Measurements from ENCODE around the gene TFCP2.

TFCP2 gene

DNA sequence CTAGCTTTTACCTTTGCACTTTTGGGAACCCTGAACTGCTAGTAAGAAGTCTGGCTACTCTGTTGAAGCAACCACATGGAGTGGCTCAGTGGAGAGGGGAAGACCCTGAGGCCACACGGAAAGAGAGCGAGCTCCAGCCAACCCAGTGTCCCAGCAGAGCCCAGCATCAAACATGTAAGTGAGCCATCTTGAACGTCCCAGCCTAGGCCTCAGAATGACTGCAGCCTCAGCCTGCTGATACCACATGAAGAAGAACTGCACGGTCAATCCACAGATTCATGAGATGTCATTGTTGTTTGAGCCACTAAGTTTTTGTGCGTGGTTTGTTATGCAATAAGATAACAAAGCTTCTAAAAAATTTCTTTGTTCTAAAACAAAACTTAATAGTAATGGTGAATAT, 40.2 kb downstream of the TFCP2 start:
- DNase-seq (ENCODE audit: insufficient read length) (no peak), FAIRE-seq (no peak)
- TF ChIP-seq TAF1 (IDR thresholded peaks at IDR 0.05; ENCODE audit: borderline replicate concordance, low read depth, low read length) (no peak), POLR2AphosphoS5 (IDR thresholded peaks at IDR 0.05; ENCODE audit: low read depth, low read length) (no peak), POLR2A (IDR thresholded peaks at IDR 0.05; ENCODE audit: low read depth, low read length) (no peak)

DNA sequence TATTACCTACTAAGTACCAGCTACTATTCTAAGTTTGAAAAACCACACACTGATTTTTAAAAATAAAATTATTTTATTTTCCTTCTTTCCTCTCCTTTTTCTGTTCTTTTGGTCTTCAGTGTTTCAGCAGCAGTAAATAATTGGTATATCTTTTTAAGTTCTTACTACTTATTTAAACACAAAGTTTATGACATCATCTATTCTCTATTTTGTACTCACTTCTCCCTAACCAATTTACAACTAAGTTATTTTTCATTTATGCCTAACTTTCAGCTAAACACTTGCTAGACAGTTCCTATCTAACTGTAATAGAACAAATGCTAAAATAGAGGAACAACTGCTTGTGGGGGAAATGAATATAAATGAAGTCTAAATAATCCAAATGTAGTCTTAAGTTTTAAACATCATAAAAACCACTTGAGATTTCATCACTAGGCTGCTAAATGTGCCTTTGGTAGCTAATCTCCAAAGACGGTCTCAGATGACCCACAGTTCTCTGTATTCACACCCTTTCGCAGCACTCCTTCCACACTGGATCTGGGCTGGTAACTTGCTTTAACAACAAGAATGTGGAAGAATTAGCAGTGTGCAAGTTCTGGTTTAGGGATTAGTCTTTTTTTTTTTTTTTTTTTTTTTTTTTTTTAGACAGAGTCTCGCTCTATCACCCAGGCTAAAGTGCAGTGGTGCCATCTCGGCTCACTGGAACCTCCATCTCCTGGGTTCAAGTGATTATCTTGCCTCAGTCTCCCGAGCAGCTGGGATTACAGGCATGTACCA, 41.0 kb downstream of the TFCP2 start:
- no peak for FAIRE-seq
- TF ChIP-seq POLR2A (IDR thresholded peaks at IDR 0.05; ENCODE audit: low read depth, low read length), result no peak
- no peak for DNase-seq (ENCODE audit: insufficient read length)

- FAIRE-seq (no peak), DNase-seq (ENCODE audit: insufficient read length) (no peak)
- TF ChIP-seq TAF1 (IDR thresholded peaks at IDR 0.05; ENCODE audit: borderline replicate concordance, low read depth, low read length) (no peak), POLR2A (IDR thresholded peaks at IDR 0.05; ENCODE audit: low read depth, low read length) (no peak), POLR2AphosphoS5 (IDR thresholded peaks at IDR 0.05; ENCODE audit: low read depth, low read length) (no peak)
Measured at GRCh38 chr12:51128919-51129318, 44.0 kb downstream of the TFCP2 start.

- FAIRE-seq (no peak), DNase-seq (ENCODE audit: insufficient read length) (no peak)
- TF ChIP-seq POLR2A (IDR thresholded peaks at IDR 0.05; ENCODE audit: low read depth, low read length), result no peak
- TF ChIP-seq TAF1 (IDR thresholded peaks at IDR 0.05; ENCODE audit: borderline replicate concordance, low read depth, low read length), result no peak
- no peak for TF ChIP-seq POLR2AphosphoS5 (IDR thresholded peaks at IDR 0.05; ENCODE audit: low read depth, low read length)
Measured at GRCh38 chr12:51127050-51127729, 45.7 kb downstream of the TFCP2 start.

DNA sequence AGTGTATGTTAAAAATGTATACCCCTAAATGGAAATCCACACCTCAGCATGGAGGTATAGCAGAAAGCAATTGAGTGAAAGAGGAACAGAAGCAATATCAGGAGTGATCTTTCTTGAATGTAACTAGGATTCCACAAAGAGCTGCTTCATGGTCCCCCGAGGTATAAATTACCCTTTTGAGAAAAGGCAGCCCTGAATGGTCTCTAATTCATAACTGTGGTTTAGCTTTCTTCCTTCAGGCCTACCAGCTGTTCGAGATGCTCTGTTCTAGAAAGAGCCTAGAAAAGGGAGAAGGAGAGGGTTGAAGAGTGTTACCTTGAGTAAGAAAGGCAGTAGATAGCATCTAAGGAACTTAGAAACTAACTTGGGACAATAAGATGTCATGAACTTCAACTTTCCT, 46.6 kb downstream of the TFCP2 start:
- no peak for DNase-seq (ENCODE audit: insufficient read length)
- no peak for FAIRE-seq
- TF ChIP-seq POLR2AphosphoS5 (IDR thresholded peaks at IDR 0.05; ENCODE audit: low read depth, low read length), result no peak
- no peak for TF ChIP-seq POLR2A (IDR thresholded peaks at IDR 0.05; ENCODE audit: low read depth, low read length)
- no peak for TF ChIP-seq TAF1 (IDR thresholded peaks at IDR 0.05; ENCODE audit: borderline replicate concordance, low read depth, low read length)

DNA sequence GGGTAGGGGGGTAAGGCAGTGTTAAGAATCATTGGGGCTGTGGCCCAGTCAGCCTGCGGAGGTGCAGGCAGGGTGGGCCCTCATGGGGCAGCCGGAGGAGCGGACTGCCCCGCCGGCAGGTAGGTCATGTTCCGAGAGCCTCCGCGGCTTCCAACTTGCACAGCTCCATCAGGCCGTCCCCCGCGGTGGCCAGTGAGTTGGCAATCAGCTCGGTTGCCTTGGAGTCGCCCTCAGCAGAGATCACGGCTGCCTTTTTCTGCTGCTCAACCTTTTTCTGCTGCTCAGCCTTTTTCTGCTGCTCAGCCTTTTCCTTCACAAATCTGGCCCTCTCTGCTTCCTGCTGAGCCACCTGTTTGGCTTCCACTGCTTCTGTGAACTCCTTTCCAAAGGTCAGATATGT, 48.4 kb downstream of the TFCP2 start:
- no peak for FAIRE-seq
- no peak for DNase-seq (ENCODE audit: insufficient read length)
- no peak for TF ChIP-seq POLR2A (IDR thresholded peaks at IDR 0.05; ENCODE audit: low read depth, low read length)
- TF ChIP-seq POLR2AphosphoS5 (IDR thresholded peaks at IDR 0.05; ENCODE audit: low read depth, low read length), result no peak
- TF ChIP-seq TAF1 (IDR thresholded peaks at IDR 0.05; ENCODE audit: borderline replicate concordance, low read depth, low read length), result no peak

DNA sequence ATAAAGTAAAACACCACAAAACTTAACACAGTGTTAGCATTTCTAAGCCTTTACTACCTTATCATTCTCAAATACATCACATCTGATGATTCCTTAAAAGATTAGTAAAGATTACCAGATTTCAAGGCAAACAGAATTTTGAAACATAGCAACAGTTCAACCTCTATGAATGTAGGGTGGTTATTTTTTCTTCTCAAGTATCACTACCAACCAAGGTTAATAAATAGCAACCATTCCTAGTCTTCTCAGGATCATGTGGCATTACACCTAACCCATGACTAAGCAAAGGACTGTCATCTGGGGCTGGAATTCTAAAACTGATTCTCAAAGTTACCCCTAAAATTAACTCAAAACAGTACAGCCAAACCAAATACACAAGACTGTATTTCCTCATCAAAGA, 50.1 kb downstream of the TFCP2 start:
- no peak for DNase-seq (ENCODE audit: insufficient read length)
- FAIRE-seq, result no peak
- no peak for TF ChIP-seq POLR2A (IDR thresholded peaks at IDR 0.05; ENCODE audit: low read depth, low read length)
- TF ChIP-seq POLR2AphosphoS5 (IDR thresholded peaks at IDR 0.05; ENCODE audit: low read depth, low read length), result no peak
- no peak for TF ChIP-seq TAF1 (IDR thresholded peaks at IDR 0.05; ENCODE audit: borderline replicate concordance, low read depth, low read length)

- DNase-seq (ENCODE audit: insufficient read length), result no peak
- TF ChIP-seq POLR2AphosphoS5 (IDR thresholded peaks at IDR 0.05; ENCODE audit: low read depth, low read length) (no peak), POLR2A (IDR thresholded peaks at IDR 0.05; ENCODE audit: low read depth, low read length) (no peak), TAF1 (IDR thresholded peaks at IDR 0.05; ENCODE audit: borderline replicate concordance, low read depth, low read length) (no peak)
- no peak for FAIRE-seq
Measured at GRCh38 chr12:51118706-51119105, 54.2 kb downstream of the TFCP2 start.

DNA sequence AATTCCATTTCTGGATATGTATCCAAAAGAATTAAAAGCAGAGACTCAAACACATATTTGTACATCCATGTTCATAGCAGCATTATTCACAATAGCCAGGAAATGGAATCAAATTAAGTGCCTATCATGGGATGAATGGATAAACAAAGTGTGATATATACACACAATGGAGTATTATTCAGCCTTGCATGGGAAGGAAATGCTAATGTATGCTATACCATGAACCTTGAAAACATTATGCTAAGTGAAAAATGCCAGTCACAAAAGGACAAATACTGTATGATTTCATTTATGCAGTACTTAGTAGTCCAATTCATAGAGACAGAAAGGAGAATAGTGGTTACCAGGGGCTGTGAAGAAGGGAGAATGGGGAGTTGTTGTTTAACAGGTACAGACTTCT, 57.4 kb downstream of the TFCP2 start:
- no peak for FAIRE-seq
- no peak for DNase-seq (ENCODE audit: insufficient read length)
- TF ChIP-seq TAF1 (IDR thresholded peaks at IDR 0.05; ENCODE audit: borderline replicate concordance, low read depth, low read length), result no peak
- no peak for TF ChIP-seq POLR2A (IDR thresholded peaks at IDR 0.05; ENCODE audit: low read depth, low read length)
- no peak for TF ChIP-seq POLR2AphosphoS5 (IDR thresholded peaks at IDR 0.05; ENCODE audit: low read depth, low read length)

GRCh38 chr12:51108136-51108535, 64.8 kb downstream of the TFCP2 start:
- DNase-seq (ENCODE audit: insufficient read length) (no peak), FAIRE-seq (no peak)
- TF ChIP-seq POLR2A (IDR thresholded peaks at IDR 0.05; ENCODE audit: low read depth, low read length) (no peak), POLR2AphosphoS5 (IDR thresholded peaks at IDR 0.05; ENCODE audit: low read depth, low read length) (no peak), TAF1 (IDR thresholded peaks at IDR 0.05; ENCODE audit: borderline replicate concordance, low read depth, low read length) (no peak)

GRCh38 chr12:51103977-51104376, 69.0 kb downstream of the TFCP2 start:
- DNase-seq (ENCODE audit: insufficient read length) (no peak), FAIRE-seq (no peak)
- TF ChIP-seq POLR2AphosphoS5 (IDR thresholded peaks at IDR 0.05; ENCODE audit: low read depth, low read length), result no peak
- no peak for TF ChIP-seq POLR2A (IDR thresholded peaks at IDR 0.05; ENCODE audit: low read depth, low read length)
- TF ChIP-seq TAF1 (IDR thresholded peaks at IDR 0.05; ENCODE audit: borderline replicate concordance, low read depth, low read length), result no peak

DNA sequence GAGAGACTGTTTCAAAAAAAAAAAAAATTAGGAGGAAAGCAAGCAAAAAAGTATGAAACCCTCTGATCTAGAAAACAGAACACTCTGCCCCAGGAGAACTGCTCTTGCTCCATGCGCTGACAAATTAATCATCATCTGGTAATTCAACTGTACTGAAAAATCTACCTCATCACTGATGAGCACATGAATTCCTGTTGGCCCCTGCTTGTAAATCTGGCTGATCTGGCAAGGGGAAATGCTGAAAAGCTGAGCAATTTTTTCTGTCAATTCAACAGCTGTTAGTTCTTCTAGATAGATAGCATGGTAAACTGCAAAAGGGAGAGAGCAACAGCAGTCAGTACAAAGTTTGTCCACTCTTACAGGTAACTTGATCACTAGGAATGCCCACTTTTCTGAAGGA, 74.3 kb downstream of the TFCP2 start:
- FAIRE-seq, result no peak
- no peak for DNase-seq (ENCODE audit: insufficient read length)
- TF ChIP-seq POLR2A (IDR thresholded peaks at IDR 0.05; ENCODE audit: low read depth, low read length) (no peak), TAF1 (IDR thresholded peaks at IDR 0.05; ENCODE audit: borderline replicate concordance, low read depth, low read length) (no peak), POLR2AphosphoS5 (IDR thresholded peaks at IDR 0.05; ENCODE audit: low read depth, low read length) (no peak)
